Loucy (cell line): ENCODE measurements around the gene HCRT.

Experiments
- CTCF ChIP-seq: fragments of 200-600 bp; sonication (generic); conservative IDR thresholded peaks from 2 replicates; pipeline ENCODE4 v1.5.1; 2014; ENCODE audit warnings: mild to moderate bottlenecking, antibody characterized with exemption, low read length
- EZH2phosphoT487 ChIP-seq: fragments of 200-600 bp; IDR thresholded peaks from 2 replicates; pipeline ENCODE4 v1.6.1; 2018; ENCODE audit warnings: antibody characterized with exemption, mild to moderate bottlenecking, moderate library complexity, borderline replicate concordance

DNA sequence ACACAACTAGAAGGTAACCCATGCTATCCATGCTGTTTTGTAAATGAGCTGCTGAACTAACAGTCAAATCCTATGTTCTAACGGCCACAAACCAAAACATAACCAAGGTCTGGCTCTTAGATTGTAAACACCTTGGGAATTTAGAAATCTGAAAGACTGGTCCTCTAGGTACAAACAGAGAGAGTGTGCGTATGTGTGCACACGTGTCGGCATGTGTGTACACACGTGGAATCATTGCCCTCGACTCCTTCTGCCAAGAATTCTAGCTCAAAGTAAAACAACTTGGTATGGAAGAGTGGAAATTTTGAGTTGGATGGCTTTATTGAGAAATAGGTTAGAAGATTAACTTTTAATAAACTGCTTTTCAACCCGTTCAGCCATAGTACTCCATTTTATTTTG, 27.1 kb upstream of the HCRT start:
- TF ChIP-seq CTCF (no peak), EZH2phosphoT487 (no peak)
